ENCODE data around the gene ZNF555.
"Not testable (repeated sequence)": the region's sequence is repeated elsewhere in the genome, so short reads cannot be mapped to it uniquely, and the experiment has no call there.

ZNF555 gene

GRCh38 chr19:2867025-2867991, 26.0 kb downstream of the ZNF555 start, which contains the start of gene ZNF556:
Gene ZNF556, plus strand, starts transcription at chr19:2867335. Its CDS starts 87 bp downstream, at chr19:2867422.
- DNase-seq (ENCODE audit: low read depth in 2 of 2) = no peak

GRCh38 chr19:2869618-2870017, 28.3 kb downstream of the ZNF555 start:
- no peak for DNase-seq (ENCODE audit: low read depth in 2 of 2)

GRCh38 chr19:2872175-2872574, 30.9 kb downstream of the ZNF555 start:
- peak in 1 of 2 donors; percentile 7 for DNase-seq (ENCODE audit: low read depth in 2 of 2)

- no peak for DNase-seq (ENCODE audit: low read depth in 2 of 2)
Measured at GRCh38 chr19:2877398-2878331, 36.4 kb downstream of the ZNF555 start.

GRCh38 chr19:2883686-2884439, 42.6 kb downstream of the ZNF555 start:
- no peak for DNase-seq (ENCODE audit: low read depth in 2 of 2)

GRCh38 chr19:2885736-2886135, 44.5 kb downstream of the ZNF555 start:
- DNase-seq (ENCODE audit: low read depth in 2 of 2) = no peak

GRCh38 chr19:2887391-2887914, 46.2 kb downstream of the ZNF555 start:
- no peak for DNase-seq (ENCODE audit: low read depth in 2 of 2)

- peak; percentile 15 to 51 for DNase-seq (ENCODE audit: low read depth in 2 of 2)
Measured at GRCh38 chr19:2888731-2889224, 47.5 kb downstream of the ZNF555 start.

GRCh38 chr19:2890531-2890930, 49.3 kb downstream of the ZNF555 start:
- not testable (repeated sequence) for DNase-seq (ENCODE audit: low read depth in 2 of 2)

GRCh38 chr19:2896694-2897093, 55.4 kb downstream of the ZNF555 start:
- no peak for DNase-seq (ENCODE audit: low read depth in 2 of 2)

- DNase-seq (ENCODE audit: low read depth in 2 of 2) = peak; percentile 97 to 99
Measured at GRCh38 chr19:2900296-2901252, 59.3 kb downstream of the ZNF555 start, which contains the start of gene ZNF57. Gene ZNF57, plus strand, starts transcription at chr19:2900928. Its CDS starts 118 bp downstream, at chr19:2901046.

- DNase-seq (ENCODE audit: low read depth in 2 of 2) = no peak
Measured at GRCh38 chr19:2902590-2903218, 61.4 kb downstream of the ZNF555 start.

GRCh38 chr19:2903326-2903725, 62.1 kb downstream of the ZNF555 start:
- not testable (repeated sequence) for DNase-seq (ENCODE audit: low read depth in 2 of 2)

GRCh38 chr19:2905918-2906519, 64.7 kb downstream of the ZNF555 start:
- DNase-seq (ENCODE audit: low read depth in 2 of 2) = no peak

- no peak for DNase-seq (ENCODE audit: low read depth in 2 of 2)
Measured at GRCh38 chr19:2906631-2907195, 65.4 kb downstream of the ZNF555 start.

Measured in stimulated activated CD8-positive, alpha-beta memory T cell treated with anti-CD3 and anti-CD28 coated beads, Interleukin-7, amount 100 ng/mL, for 4 hours (primary cell).